Left ventricle myocardium superior (tissue), 1 donor: ENCODE results near the gene EIF3F. TPM values are rescaled to one million over a fixed set of nuclear protein-coding genes. Genes with fewer than 3 reads are reported as not detected.

ENCODE experiments used
- ATAC-seq: fragments of 200-7000 bp; cut with Tn5 transposase; one replicate; pipeline ENCODE4 v1.9.1; 2020; ENCODE audit warnings: mild to moderate bottlenecking, moderate library complexity
- DNase-seq: peaks from one replicate; pipeline ENCODE4 v3.0.0-alpha.2; 2020
- intact Hi-C: fragments of 100-400 bp; cut with micrococcal nuclease; formaldehyde crosslinking; loops from one replicate; pipeline ENCODE4 v1.11.0; 2022
- total RNA-seq: library from RNA; stranded (reverse); fragmentation: NEBNext Ultra II Directional; extraction: Animal tissue kit (Norgen Biotek cat#: 25700); gene quantifications from one replicate; pipeline ENCODE4 v1.2.1, GENCODE V29; 2021
- donor health status: DM: no; HTN: yes; CAD: no; lungs with severe emphysema.

The EIF3F gene
- total RNA-seq, 1 donor from 2014 or later, result 156 TPM

GRCh38 chr11:8017894-8018483, 30.9 kb downstream of the EIF3F start:
- no peak for ATAC-seq
- intact Hi-C loops, result no loop called here
- DNase-seq, result no peak

GRCh38 chr11:8018484-8019313, 31.6 kb downstream of the EIF3F start:
- ATAC-seq (peak; percentile 80), DNase-seq (peak; percentile 88)
- intact Hi-C loops, result no loop called here

GRCh38 chr11:8019314-8020243, 32.4 kb downstream of the EIF3F start:
- ATAC-seq, result peak; percentile 37
- peak; percentile 64 for DNase-seq
- intact Hi-C loops, result no loop called here

GRCh38 chr11:8020244-8020597, 33.1 kb downstream of the EIF3F start:
- intact Hi-C loops, result no loop called here
- DNase-seq, result no peak
- ATAC-seq, result no peak

- no peak for DNase-seq
- intact Hi-C loops, result no loop called here
- no peak for ATAC-seq
Observed at GRCh38 chr11:8021920-8022319, 34.8 kb downstream of the EIF3F start.

GRCh38 chr11:8022876-8023275, 35.7 kb downstream of the EIF3F start:
- DNase-seq (no peak), ATAC-seq (no peak)
- intact Hi-C loops, result no loop called here

GRCh38 chr11:8023831-8024555, 36.9 kb downstream of the EIF3F start:
- DNase-seq, result no peak
- intact Hi-C loops, result no loop called here
- ATAC-seq, result no peak

GRCh38 chr11:8025123-8025522, 38.0 kb downstream of the EIF3F start:
- intact Hi-C loops, result no loop called here
- ATAC-seq, result no peak
- no peak for DNase-seq

GRCh38 chr11:8025816-8026215, 38.7 kb downstream of the EIF3F start:
- intact Hi-C loops, result no loop called here
- ATAC-seq (no peak), DNase-seq (no peak)

GRCh38 chr11:8026982-8027381, 39.8 kb downstream of the EIF3F start:
- intact Hi-C loops, result no loop called here
- DNase-seq (no peak), ATAC-seq (no peak)

GRCh38 chr11:8028766-8029165, 41.6 kb downstream of the EIF3F start:
- intact Hi-C loops, result no loop called here
- DNase-seq (no peak), ATAC-seq (no peak)

GRCh38 chr11:8030526-8031247, 43.5 kb downstream of the EIF3F start:
- intact Hi-C loops, result loop anchor here (5.0 kb wide), 1 partner anchor 42 kb away; no protein-coding TSS in a partner anchor
- DNase-seq (no peak), ATAC-seq (no peak)

- DNase-seq (no peak), ATAC-seq (no peak)
- intact Hi-C loops, result loop anchor here (5.0 kb wide), 1 partner anchor 41 kb away; no protein-coding TSS in a partner anchor
Observed at GRCh38 chr11:8031248-8032115, 44.3 kb downstream of the EIF3F start.

- ATAC-seq (no peak), DNase-seq (no peak)
- intact Hi-C loops, result loop anchor here (5.0 kb wide), 1 partner anchor 40 kb away; no protein-coding TSS in a partner anchor
Observed at GRCh38 chr11:8032122-8032521, 45.0 kb downstream of the EIF3F start.

GRCh38 chr11:8032576-8033304, 45.6 kb downstream of the EIF3F start:
- intact Hi-C loops, result loop anchor here (5.0 kb wide), 1 partner anchor 40 kb away; no protein-coding TSS in a partner anchor
- ATAC-seq (no peak), DNase-seq (no peak)

- peak; percentile 59 for ATAC-seq
- intact Hi-C loops, result loop anchor here (5.0 kb wide), 1 partner anchor 39 kb away; no protein-coding TSS in a partner anchor
Observed at GRCh38 chr11:8033305-8034105, 46.4 kb downstream of the EIF3F start.

More at GRCh38 chr11:8033305-8034105, 46.4 kb downstream of the EIF3F start:
- DNase-seq, result peak; percentile 86
